HG02642 (cell line): ENCODE data around the gene EXPH5.
"Not testable (repeated sequence)": the region's sequence is repeated elsewhere in the genome, so short reads cannot be mapped to it uniquely, and the experiment has no call there.

Experiments used
- ATAC-seq: cut with Tn5 transposase; IDR thresholded peaks from one replicate; pipeline ENCODE4 v1.9.1; 2021; ENCODE audit warnings: mild to moderate bottlenecking; ENCODE audit not compliant: unreplicated experiment, poor library complexity

Gene EXPH5

DNA sequence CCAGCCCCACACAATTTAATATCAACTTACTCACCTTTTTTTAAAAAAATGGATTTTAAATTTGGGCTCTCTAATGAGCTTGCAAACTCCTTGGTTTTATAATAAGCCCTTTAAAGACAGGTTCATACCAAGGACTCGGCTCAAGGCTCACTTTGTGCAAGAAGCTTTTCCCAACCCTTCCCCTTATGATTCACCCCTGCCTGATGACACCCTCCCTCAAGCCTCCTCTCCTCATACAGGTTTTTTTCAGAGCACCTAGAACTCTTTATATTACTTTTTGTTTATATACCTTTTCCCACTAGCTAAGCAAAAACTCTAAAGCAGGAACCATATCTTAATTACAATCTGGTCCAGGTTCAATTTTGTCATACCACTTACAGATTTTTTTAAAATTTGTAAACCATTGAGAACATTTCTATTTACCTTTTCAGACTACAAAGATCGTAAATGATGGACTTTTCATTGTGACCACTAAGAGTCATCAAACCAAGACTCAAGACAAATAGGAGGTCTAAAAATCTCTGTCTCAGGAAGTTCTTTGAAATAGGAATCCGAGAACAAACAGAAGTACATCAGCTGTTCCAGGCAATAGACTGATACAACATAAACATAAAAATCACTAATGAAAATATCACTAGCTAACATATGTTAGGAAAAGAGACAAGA is 13.1 kb upstream of the EXPH5 start:
- no peak for ATAC-seq

DNA sequence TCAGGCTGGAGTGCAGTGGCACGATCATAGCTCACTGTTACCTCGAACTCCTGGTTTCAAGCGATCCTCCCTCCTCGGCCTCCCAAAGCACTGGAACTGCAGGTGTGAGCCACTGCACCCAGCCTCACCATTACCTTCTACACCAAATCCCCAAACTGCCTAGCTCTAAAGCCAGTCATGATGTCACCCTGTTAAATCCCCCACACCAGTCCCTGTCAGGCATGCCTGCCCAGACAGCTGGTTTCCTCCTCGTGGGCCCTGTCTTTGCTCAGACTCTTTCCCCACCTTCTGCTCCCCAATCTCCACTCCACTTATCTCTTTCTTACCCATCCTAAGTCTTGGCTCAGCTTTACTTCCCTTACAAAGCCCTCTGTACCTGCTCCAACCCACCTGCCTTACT is 12.5 kb upstream of the EXPH5 start:
- ATAC-seq = no peak

DNA sequence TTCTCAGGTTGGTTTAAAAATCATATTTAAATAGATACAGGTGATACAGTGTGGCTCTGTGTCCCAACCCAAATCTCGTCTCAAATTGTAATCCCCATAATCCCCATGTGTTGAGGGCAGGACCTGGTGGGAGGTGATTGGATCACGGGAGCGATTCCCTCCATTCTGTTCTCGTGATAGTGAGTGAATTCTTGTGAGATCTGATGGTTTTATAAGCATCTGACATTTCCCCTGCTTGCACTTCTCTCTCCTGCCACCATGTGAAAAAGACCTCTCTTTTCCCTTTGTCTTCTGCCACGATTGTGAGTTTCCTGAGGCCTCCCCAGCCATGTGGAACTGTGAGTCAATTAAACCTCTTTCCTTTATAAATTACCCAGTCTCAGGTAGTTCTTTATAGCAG is 9.2 kb upstream of the EXPH5 start:
- not testable (repeated sequence) for ATAC-seq

DNA sequence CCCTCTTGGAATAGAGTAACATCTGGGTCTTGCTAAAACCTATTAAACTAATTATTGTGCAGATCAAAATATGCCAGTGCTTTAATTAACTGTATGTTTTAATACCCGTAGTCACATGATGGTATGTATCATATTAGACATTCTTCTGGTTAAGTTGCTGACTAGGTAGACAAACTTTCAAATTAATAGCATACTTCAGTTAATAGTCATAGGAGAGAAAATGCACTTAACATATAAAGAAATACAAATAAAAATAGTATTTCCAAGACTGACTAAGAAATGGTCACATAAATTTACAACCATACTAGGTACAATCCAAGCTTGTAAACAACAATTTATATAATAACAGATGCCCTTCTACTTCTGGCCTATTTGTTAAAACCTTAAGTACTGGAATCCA is 7.6 kb upstream of the EXPH5 start:
- ATAC-seq = no peak

DNA sequence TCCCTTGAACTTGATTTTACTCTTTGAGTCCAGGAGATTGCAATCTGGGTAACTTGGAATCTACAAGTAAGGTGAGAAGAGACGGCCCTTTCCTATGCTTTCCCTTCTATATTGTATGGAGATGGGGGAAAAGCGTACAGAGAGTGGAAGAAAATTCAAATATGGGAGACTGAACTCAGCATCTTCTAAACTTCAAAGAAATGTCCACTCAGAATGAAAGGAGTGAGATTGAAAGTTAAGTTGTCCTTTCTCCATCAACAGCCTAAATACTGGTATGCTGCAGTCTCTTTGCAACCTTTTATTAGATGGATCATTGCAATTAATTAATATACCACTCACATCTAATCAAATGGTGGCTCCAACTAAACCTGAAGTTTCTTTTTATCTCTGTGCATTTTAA is 6.4 kb upstream of the EXPH5 start:
- no peak for ATAC-seq

DNA sequence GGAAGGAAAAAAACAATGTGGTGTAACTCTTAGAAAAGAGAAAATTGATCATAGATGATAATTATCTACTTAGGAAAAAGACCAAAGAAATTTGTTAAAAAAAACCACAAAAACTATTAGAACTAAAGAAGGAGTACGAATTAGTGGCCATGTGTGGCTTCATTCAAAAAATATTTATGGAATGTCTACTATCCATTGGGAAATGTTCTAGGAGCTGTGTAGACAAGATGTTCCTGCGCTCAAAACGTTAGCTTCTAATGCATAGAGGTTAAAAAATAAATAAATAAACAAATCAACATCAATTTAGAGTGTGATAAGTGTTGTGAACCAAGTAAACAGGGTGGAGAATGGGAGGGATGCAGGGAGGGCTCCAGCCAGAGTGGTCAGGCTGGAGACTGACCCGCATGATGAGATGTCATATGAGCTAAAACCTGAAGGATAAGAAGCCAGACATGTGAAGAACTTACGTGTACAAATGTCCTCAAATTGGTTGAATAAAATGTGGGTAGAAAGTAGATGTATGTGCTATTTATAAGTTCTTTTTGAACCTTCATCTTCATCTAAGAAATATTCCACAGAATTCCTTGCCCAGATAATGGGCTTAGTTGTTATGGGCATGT is 4.3 kb upstream of the EXPH5 start:
- no peak for ATAC-seq

DNA sequence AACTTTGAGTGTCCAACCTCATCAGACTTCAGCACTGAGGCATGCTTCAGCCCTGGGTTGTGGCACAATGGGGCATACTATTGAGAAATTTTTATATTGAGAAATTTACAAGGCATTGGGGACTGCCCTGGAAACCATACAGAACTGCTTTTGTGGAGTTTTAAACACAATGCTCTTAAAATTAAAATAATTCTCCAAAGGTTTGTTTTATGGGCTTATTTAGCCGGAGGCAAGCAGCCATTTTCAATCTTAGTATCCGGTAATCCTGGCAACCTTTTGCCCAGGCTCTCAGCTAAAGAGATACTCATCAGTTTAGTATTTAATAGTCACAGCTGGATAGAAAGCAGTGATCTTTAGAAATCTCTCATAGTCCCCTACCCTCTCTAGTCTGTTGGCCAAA is 3.1 kb upstream of the EXPH5 start:
- no peak for ATAC-seq

DNA sequence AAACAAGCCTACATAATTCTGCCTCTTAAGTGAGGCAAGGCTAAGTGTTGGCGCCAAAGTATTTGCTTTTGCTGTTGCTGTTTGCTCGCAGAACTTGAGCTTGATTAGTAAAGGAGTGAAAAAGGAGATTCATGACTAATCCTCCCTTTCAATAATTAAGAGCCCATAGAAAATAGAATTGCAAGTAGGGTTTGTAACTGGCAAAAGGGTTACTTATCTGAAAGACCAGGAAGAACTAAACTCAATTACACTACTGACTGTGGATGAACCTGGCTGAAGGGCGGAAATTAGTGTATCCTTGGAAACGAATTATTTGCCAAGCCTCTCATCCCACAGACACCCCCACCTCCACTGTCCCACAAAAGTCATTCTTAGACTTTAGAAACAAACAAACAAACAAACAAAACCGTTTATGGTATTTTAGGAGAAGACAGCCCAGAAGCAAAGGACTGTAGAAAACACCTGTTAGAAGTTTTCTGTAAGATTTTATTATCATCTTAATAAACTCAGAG is 411 bp upstream of the EXPH5 start:
- no peak for ATAC-seq

DNA sequence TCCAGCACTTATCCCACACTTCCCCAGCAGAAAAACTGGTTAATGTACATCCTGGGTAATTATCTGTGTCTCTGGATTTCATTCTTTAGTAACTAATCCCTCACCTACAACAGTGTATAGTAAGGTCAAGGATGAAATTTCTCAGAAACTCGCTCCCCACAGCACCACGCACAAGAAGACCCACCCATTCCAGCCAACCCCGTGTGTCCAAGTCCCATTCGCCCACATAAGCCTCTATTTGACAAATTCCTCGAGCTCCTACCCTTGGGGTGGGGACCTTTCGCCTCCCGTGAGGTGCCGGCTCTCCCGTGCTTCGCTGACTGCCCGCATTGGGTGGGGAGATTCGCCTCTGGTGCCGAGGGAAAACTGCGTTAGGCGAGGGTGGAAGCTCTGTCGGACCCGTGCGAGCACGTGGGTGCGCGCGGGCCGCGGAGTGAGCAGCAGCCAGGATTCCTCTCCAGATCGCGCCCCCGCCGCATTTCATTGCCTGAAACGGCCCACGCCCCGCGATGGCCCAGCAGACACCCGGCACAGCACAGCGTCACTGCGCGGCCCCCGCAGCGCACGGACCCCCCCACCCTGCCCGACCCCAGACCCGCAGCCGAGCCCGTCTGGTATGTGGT is 866 bp downstream of the EXPH5 start:
- peak; percentile 41 for ATAC-seq

DNA sequence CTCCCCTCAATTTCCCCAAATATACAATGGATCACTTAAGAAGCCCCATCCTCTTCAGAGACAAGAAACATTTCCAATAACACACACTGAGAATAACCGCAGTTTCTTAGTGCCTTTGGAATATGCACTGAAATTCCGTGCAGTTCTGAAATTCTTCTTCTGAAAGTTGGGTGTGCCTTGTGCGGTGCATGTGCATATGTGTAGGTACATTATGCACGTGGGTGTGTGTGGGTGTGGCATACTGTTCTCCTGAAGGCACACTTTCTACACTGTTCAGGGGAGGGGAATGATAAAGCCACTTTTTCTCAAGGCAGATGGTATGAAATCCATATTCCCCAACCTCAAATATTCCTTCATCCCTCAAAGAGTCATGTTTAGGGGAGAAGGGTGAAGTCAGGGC is 1.7 kb downstream of the EXPH5 start:
- ATAC-seq = no peak

DNA sequence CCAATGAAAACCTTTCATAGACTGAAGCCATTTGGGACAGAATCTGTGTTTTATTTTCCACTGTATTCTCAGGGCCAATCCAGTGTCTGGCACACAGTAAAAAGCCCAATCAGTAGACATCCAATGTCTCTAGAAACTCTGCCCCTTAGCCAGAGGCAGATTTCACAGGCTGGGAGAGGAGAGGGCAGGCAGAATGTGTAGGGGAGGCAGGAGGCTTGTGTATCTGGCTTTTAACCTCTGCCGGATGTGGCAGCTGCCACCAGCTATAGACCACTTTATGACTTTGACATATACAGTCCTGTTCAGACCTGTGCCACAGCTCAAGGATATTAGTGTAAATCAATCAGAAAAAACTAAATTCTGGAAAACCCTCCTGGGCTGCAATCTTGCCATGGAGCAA is 4.4 kb downstream of the EXPH5 start:
- ATAC-seq = no peak

DNA sequence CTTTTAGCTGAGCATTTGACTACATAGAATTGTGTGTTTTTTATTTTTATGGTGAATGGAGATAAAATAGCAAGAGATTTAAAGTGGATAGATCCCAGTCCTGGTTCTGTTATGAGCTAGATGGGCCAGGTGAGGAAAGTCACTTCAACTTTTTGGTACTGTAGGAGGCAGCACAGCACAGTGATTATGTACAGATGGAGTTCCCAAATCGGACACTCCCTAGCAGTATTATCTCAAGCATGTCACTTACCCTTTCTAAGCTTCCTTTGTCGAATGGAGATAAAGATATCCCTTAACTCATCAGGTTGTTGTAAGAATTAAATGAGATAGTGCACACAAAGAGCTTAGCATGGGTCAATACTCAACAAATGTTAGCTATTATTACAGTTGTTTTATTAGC is 5.3 kb downstream of the EXPH5 start:
- ATAC-seq = no peak

DNA sequence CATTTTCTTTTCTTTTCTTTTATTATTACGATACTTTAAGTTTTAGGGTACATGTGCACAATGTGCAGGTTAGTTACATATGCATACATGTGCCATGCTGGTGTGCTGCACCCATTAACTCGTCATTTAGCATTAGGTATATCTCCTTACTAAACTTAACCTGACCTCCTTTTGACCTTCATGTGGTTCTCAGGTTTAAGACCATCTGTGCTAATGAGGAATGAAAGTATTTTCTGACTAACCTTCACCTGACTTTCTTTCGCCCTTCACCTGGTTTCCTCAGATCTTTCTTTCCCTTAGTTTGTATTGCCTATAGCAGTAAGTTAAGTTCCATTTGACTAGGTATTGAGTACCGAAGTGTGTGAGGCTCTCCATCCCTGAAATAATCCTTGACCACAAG is 6.5 kb downstream of the EXPH5 start:
- ATAC-seq = peak; percentile 61

DNA sequence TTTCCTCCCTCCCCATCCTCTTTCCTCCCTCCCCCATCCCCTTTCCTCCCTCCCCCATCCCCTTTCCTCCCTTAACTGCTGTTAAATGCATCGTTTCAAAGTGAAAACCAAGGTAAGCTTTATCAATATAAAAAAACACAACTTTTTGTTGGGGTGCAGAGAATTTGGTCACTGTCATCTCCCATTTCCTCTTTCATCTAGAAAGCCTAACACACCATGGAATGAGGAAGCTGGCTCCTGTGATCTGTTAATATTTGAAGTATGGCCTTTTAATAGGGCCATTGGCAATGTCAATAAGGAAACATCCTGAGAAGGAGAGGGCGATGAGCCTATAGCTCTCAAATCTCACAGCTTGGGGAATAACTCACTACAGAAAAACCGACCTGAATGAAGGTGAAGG is 7.0 kb downstream of the EXPH5 start:
- ATAC-seq = peak; percentile 24

DNA sequence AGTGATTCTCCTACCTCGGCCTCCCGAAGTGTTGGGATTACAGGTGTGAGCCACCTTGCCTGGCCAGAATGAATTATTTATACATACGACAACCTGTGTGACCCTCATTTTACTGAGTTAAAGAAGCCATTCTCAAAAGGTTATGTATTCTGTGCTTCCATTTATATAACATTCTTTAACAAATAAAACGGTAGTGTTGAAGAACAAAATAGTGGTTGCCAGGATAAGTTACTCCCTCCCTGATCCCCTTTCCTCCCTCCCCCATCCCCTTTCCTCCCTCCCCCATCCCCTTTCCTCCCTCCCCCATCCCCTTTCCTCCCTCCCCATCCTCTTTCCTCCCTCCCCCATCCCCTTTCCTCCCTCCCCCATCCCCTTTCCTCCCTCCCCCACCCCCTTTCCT is 7.4 kb downstream of the EXPH5 start:
- not testable (repeated sequence) for ATAC-seq

DNA sequence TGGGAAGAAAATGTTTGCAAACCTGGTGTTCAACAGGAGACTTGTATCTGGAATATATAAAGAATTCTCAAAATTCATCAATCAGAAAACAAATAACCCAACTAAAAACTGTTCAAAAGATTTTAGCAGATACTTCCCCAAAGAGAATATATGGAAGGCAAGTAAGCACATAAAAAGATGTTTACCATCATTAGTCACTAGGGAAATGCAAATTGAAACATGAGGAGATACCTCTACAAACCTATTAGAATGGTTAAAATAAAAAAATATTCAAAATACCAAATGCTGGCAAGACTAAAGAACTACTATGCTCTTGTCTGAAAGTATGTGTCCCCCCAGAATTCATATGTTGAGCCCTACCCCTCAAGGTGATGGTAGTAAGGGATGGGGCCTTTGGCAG is 8.6 kb downstream of the EXPH5 start:
- no peak for ATAC-seq

DNA sequence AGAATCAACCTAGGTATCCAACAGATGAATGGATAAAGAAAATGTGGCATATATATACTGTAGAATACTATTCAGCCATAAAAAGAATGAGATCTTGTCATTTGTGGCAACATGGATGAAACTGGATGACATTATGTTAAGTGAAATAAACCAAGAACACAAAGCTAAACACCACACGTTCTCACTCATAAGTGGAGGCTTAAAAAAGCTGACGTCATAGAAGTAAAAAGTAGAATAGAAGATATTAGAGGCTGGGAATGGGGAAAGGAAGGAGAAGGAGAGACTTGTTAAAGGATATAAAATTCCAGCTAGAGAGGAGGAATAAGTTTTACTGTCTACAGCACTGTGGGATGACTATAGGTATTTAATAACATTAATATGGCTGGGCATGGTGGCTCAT is 12.9 kb downstream of the EXPH5 start:
- no peak for ATAC-seq

DNA sequence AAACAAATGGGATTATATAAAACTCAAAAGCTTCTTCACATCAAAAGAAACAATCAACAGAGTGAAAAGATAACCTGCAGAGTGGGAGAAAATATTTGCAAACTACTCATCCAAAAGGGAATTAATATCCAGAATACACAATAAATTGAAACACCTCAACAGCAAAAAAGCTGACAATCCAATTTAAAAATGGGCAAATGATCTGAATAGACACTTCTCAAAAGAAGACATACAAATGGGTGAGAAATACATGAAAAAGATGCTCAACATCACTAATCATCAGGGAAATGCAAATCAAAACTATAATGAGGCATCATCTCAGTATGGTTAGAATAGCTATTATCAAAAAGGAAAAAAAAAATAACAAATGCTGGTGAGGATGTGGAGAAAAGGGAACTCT is 13.5 kb downstream of the EXPH5 start:
- no peak for ATAC-seq

DNA sequence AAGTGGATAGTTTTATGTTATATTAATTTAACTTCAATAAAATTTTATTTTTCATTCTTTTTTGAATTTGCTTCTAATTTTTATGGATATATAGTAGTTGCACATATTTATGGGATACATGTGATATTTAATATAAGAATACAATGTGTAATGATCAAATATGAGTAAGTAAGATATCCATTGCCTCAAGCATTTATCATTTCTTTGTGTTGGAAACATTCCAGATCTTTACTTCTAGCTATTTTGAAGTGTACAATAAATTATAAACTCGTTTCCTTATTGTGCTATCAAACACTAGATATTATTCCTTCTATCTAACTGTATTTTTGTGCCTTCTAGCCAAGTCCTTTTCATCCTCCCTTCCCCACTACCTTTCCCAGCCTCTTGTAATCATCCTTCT is 17.0 kb downstream of the EXPH5 start:
- no peak for ATAC-seq

DNA sequence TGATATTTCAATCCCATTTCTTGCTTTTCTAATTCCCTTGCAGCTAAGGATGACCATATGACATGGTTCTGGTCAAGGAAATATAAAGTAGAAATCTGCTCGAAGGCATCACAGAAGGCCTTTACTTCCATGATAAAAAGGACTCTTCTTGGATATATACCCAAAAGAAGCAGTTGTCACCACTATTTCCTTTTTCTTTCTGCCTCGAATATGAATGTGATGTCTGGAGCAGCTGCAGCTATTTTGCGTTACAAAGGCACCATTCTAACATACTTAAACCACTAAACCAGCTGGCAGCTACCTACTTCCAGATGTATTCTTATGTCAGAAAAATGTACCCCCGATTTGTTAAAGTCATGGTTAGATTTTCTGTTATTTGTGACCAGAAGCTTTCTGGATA is 18.9 kb downstream of the EXPH5 start:
- ATAC-seq = no peak

DNA sequence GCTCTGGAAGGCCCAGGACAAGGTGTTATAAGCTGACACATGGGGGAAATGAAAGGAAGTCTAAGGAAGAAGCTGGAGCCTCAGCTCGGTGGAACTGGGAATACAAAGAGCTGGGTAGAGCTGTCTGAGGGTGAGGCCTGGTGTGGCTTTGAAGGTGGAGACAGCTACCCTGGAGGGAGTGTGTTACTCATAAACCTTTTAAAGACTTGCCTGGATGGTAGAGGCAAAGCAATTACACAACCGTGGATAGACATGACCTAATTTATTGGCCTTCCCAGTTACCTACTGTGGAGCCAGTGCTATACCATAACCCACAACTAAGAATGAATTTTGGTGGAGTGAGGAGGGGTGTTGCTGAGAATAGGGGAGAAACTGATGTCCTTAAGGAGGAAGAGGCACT is 22.6 kb downstream of the EXPH5 start:
- ATAC-seq = no peak

DNA sequence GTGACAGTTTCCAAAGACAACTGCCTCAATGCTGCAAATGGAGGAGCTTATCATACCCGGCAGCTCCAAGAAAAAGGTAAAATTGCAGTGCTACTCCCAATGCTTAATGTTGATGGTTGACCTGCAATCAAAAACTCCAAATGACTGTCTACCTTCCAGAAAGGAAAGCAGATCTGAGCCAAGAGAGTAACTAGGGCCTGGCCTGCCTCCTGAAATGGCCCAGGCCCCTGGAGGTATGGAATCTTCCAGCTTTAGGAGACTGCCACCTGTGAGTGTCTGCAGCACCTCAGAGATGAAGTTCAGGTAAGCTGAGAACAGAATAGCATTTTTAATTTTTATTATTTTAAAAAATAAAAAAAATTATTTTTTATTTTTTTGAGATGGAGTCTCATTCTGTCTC is 23.7 kb downstream of the EXPH5 start:
- no peak for ATAC-seq
